ENCODE measurements around the gene CHRNA3.

Gene CHRNA3

GRCh38 chr15:78625606-78626280 lies 4.9 kb upstream of the CHRNA3 start:
- H3K4me2 ChIP-seq (ENCODE audit: low read length), result no peak overlapping the region
- H2AFZ ChIP-seq, result no peak overlapping the region
- no peak overlapping the region for H3K27ac ChIP-seq
- no peaks in the 10 kb centered on the region for H3K9me3 ChIP-seq (ENCODE audit: control insufficient read depth, low read length)
- H3K4me3 ChIP-seq (ENCODE audit: low read depth, low read length), result no peak overlapping the region
- no peak overlapping the region for H3K9ac ChIP-seq
- no peaks in the 10 kb centered on the region for H3K4me1 ChIP-seq
- H3K27me3 ChIP-seq (ENCODE audit: control insufficient read depth, insufficient read depth, low read length), result no peaks in the 10 kb centered on the region
- no peak for TF ChIP-seq CTCF (IDR thresholded peaks at IDR 0.05)
- no peaks in the 10 kb centered on the region for H3K36me3 ChIP-seq (ENCODE audit: control insufficient read depth, insufficient read depth, low read length)
- no peaks in the 10 kb centered on the region for H3K79me2 ChIP-seq

GRCh38 chr15:78624651-78625590 lies 4.1 kb upstream of the CHRNA3 start:
- Histone ChIP-seq H3K36me3 (ENCODE audit: control insufficient read depth, insufficient read depth, low read length) (no peaks in the 10 kb centered on the region), H3K4me1 (no peaks in the 10 kb centered on the region), H2AFZ (no peak overlapping the region), H3K9me3 (ENCODE audit: control insufficient read depth, low read length) (no peaks in the 10 kb centered on the region), H3K9ac (no peak overlapping the region), H3K79me2 (no peaks in the 10 kb centered on the region), H3K4me2 (ENCODE audit: low read length) (no peak overlapping the region), H3K27me3 (ENCODE audit: control insufficient read depth, insufficient read depth, low read length) (no peaks in the 10 kb centered on the region), H3K4me3 (ENCODE audit: low read depth, low read length) (no peak overlapping the region), H3K27ac (no peak overlapping the region)
- no peak for TF ChIP-seq CTCF (IDR thresholded peaks at IDR 0.05)

GRCh38 chr15:78623786-78624497 lies 3.1 kb upstream of the CHRNA3 start:
- H3K9me3 ChIP-seq (ENCODE audit: control insufficient read depth, low read length), result no peaks in the 10 kb centered on the region
- no peak overlapping the region for H3K4me2 ChIP-seq (ENCODE audit: low read length)
- H3K79me2 ChIP-seq, result no peaks in the 10 kb centered on the region
- H3K4me3 ChIP-seq (ENCODE audit: low read depth, low read length), result no peak overlapping the region
- H3K36me3 ChIP-seq (ENCODE audit: control insufficient read depth, insufficient read depth, low read length), result no peaks in the 10 kb centered on the region
- no peak overlapping the region for H3K27ac ChIP-seq
- H3K4me1 ChIP-seq, result no peaks in the 10 kb centered on the region
- no peak overlapping the region for H2AFZ ChIP-seq
- peaks cover 4% of the 10 kb centered on the region for H3K27me3 ChIP-seq (ENCODE audit: control insufficient read depth, insufficient read depth, low read length)
- no peak for TF ChIP-seq CTCF (IDR thresholded peaks at IDR 0.05)
- H3K9ac ChIP-seq, result no peak overlapping the region

- Histone ChIP-seq H3K4me3 (ENCODE audit: low read depth, low read length) (no peak overlapping the region), H2AFZ (no peak overlapping the region), H3K27ac (no peak overlapping the region), H3K4me2 (ENCODE audit: low read length) (no peak overlapping the region), H3K36me3 (ENCODE audit: control insufficient read depth, insufficient read depth, low read length) (no peaks in the 10 kb centered on the region), H3K79me2 (no peaks in the 10 kb centered on the region), H3K27me3 (ENCODE audit: control insufficient read depth, insufficient read depth, low read length) (peaks cover 6% of the 10 kb centered on the region), H3K9ac (no peak overlapping the region), H3K9me3 (ENCODE audit: control insufficient read depth, low read length) (no peaks in the 10 kb centered on the region), H3K4me1 (no peaks in the 10 kb centered on the region)
- no peak for TF ChIP-seq CTCF (IDR thresholded peaks at IDR 0.05)
Measured at GRCh38 chr15:78621810-78622402, 1.1 kb upstream of the CHRNA3 start.
